NT2/D1 (cell line): ENCODE measurements around the gene GNG7.
A peak's percentile ranks its signal among the peaks of the same experiment; 100 is the strongest.

Experiments
- DNase-seq: peaks from one replicate; pipeline ENCODE4 v3.0.0-alpha.2; 2011; ENCODE audit warnings: low read depth, low spot score
- H3K27me3 ChIP-seq: 2 replicates; pipeline ENCODE4 v1.6.0; 2011; ENCODE audit warnings: mild to moderate bottlenecking; ENCODE audit not compliant: insufficient read length, insufficient read depth
- H3K36me3 ChIP-seq: 2 replicates; pipeline ENCODE4 v1.6.1; 2011; ENCODE audit warnings: mild to moderate bottlenecking, low read length, mixed read lengths; ENCODE audit not compliant: insufficient read depth, insufficient read length
- H3K4me1 ChIP-seq: 2 replicates; pipeline ENCODE4 v1.5.1; 2011; ENCODE audit not compliant: insufficient read depth, insufficient read length
- H3K4me3 ChIP-seq: 2 replicates; pipeline ENCODE4 v1.5.1; 2011; ENCODE audit warnings: low read depth; ENCODE audit not compliant: insufficient read length
- H3K9ac ChIP-seq: 2 replicates; pipeline ENCODE4 v1.6.0; 2011; ENCODE audit warnings: low read depth; ENCODE audit not compliant: insufficient read length
- H3K9me3 ChIP-seq: 2 replicates; pipeline ENCODE4 v1.5.1; 2011; ENCODE audit warnings: mild to moderate bottlenecking, low read length; ENCODE audit not compliant: insufficient read depth
- SUZ12 ChIP-seq: IDR thresholded peaks from 2 replicates; pipeline ENCODE4 v1.6.1; 2011; ENCODE audit not compliant: insufficient read length, insufficient read depth; ENCODE audit errors: extremely low read depth
- YY1 ChIP-seq: IDR thresholded peaks from 2 replicates; pipeline ENCODE4 v1.6.1; 2011; ENCODE audit not compliant: insufficient read length, insufficient read depth
- ZNF274 ChIP-seq: IDR thresholded peaks from 2 replicates; pipeline ENCODE4 v1.6.1; 2011; ENCODE audit warnings: mild to moderate bottlenecking, low read depth, low read length

GNG7 gene

GRCh38 chr19:2732157-2732725 lies 29.7 kb upstream of the GNG7 start:
- peaks cover 1% of the 10 kb centered on the region for H3K27me3 ChIP-seq
- no peak for DNase-seq
- H3K4me3 ChIP-seq = no peak overlapping the region
- TF ChIP-seq SUZ12 (no peak), YY1 (no peak), ZNF274 (no peak)
- H3K36me3 ChIP-seq = peaks cover 60% of the 10 kb centered on the region
- no peaks in the 10 kb centered on the region for H3K9me3 ChIP-seq
- H3K4me1 ChIP-seq = peaks cover 12% of the 10 kb centered on the region
- H3K9ac ChIP-seq = no peak overlapping the region

GRCh38 chr19:2731181-2731995 lies 28.9 kb upstream of the GNG7 start:
- Histone ChIP-seq H3K4me1 (peaks cover 19% of the 10 kb centered on the region), H3K9me3 (no peaks in the 10 kb centered on the region), H3K9ac (no peak overlapping the region), H3K4me3 (no peak overlapping the region), H3K36me3 (peaks cover 51% of the 10 kb centered on the region), H3K27me3 (peaks cover 6% of the 10 kb centered on the region)
- TF ChIP-seq YY1 = no peak
- TF ChIP-seq ZNF274 = no peak
- no peak for TF ChIP-seq SUZ12
- DNase-seq = no peak

- TF ChIP-seq SUZ12 = no peak
- TF ChIP-seq YY1 = no peak
- TF ChIP-seq ZNF274 = no peak
- no peak for DNase-seq
- Histone ChIP-seq H3K9me3 (no peaks in the 10 kb centered on the region), H3K4me1 (peaks cover 18% of the 10 kb centered on the region), H3K36me3 (peaks cover 39% of the 10 kb centered on the region), H3K27me3 (peaks cover 6% of the 10 kb centered on the region), H3K4me3 (no peak overlapping the region), H3K9ac (peak overlapping the region; percentile 32)
Observed at GRCh38 chr19:2729943-2730818, 27.7 kb upstream of the GNG7 start.

GRCh38 chr19:2728783-2729387 lies 26.4 kb upstream of the GNG7 start:
- peaks cover 18% of the 10 kb centered on the region for H3K4me1 ChIP-seq
- H3K27me3 ChIP-seq = peaks cover 6% of the 10 kb centered on the region
- no peak overlapping the region for H3K4me3 ChIP-seq
- H3K9ac ChIP-seq = peak overlapping the region; percentile 52
- DNase-seq = no peak
- no peaks in the 10 kb centered on the region for H3K9me3 ChIP-seq
- no peak for TF ChIP-seq SUZ12
- no peak for TF ChIP-seq ZNF274
- TF ChIP-seq YY1 = no peak
- peaks cover 27% of the 10 kb centered on the region for H3K36me3 ChIP-seq

DNA sequence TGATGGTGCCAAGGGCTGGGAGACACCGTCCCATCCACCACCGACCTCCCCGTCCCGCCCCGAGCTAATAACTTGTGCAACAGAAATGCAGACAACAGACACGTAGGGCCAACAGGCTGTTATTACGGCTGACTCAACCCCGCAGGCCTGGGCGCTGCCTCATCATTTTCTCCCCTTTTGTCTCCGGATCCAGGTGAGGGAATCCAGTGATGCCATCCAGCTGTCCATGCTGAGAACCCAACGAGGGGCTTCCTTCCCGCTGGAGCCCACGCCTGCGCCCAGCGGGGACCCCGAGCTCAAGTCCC lies 25.1 kb upstream of the GNG7 start:
- Histone ChIP-seq H3K4me1 (peaks cover 30% of the 10 kb centered on the region), H3K27me3 (peaks cover 6% of the 10 kb centered on the region), H3K36me3 (peaks cover 17% of the 10 kb centered on the region), H3K9me3 (no peaks in the 10 kb centered on the region), H3K9ac (no peak overlapping the region), H3K4me3 (no peak overlapping the region)
- DNase-seq = no peak
- no peak for TF ChIP-seq YY1
- TF ChIP-seq SUZ12 = no peak
- TF ChIP-seq ZNF274 = no peak

GRCh38 chr19:2726904-2727639 lies 24.6 kb upstream of the GNG7 start:
- no peak overlapping the region for H3K4me3 ChIP-seq
- no peaks in the 10 kb centered on the region for H3K9me3 ChIP-seq
- H3K27me3 ChIP-seq = peaks cover 6% of the 10 kb centered on the region
- H3K4me1 ChIP-seq = peaks cover 33% of the 10 kb centered on the region
- peaks cover 12% of the 10 kb centered on the region for H3K36me3 ChIP-seq
- TF ChIP-seq YY1 = no peak
- TF ChIP-seq SUZ12 = no peak
- no peak for TF ChIP-seq ZNF274
- no peak for DNase-seq
- peak overlapping the region; percentile 61 for H3K9ac ChIP-seq
